ENCODE measurements around the gene NT5DC3. TPM values are rescaled to one million over a fixed set of nuclear protein-coding genes. Genes with fewer than 3 reads are reported as not detected.

The NT5DC3 gene
- total RNA-seq, 1 experiment from 2014 or later = 9.5 TPM

DNA sequence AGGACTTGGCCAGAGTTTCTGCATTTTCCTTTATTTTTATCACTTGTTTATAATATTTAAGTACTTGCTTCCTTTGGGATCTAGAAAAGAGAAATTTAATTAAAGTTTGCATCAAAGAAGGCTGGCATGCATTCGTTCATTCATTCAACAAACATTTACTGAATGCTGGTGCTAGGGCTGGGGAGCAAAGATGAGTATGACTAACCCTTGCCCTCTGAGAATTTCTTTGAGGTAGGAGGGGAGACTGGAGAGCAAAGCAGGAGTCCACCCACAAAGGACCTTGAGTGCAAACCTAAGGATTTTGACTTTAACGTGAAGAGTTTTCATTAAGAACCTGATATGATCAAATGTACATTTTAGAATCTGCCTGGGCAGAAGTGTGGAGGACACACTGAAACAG is 16.1 kb upstream of the NT5DC3 start:
- CTCF ChIA-PET = no interaction called here
- TF ChIP-seq CTCF (IDR thresholded peaks at IDR 0.05; ENCODE audit: insufficient read depth in 1 of 2, low read depth in 1 of 2, low read length in 1 of 2, severe bottlenecking in 1 of 2, unreplicated experiment in 1 of 2) = no peak
- Mint-ChIP-seq H3K27me3 (ENCODE audit: insufficient read depth, unreplicated experiment) (no peaks in the 10 kb centered on the region), H3K27ac (ENCODE audit: unreplicated experiment) (no peak overlapping the region), H3K9me3 (ENCODE audit: unreplicated experiment) (no peaks in the 10 kb centered on the region), H3K4me3 (ENCODE audit: unreplicated experiment) (no peak overlapping the region), H3K36me3 (ENCODE audit: insufficient read depth, unreplicated experiment) (no peaks in the 10 kb centered on the region), H3K4me1 (ENCODE audit: low read depth, unreplicated experiment) (no peaks in the 10 kb centered on the region)
- Histone ChIP-seq H3K4me1 (peaks cover 9% of the 10 kb centered on the region), H3K4me3 (ENCODE audit: low read depth, low read length) (no peak overlapping the region), H3K36me3 (ENCODE audit: control insufficient read depth, insufficient read depth, low read length) (no peaks in the 10 kb centered on the region), H3K9me3 (no peaks in the 10 kb centered on the region), H3K27me3 (replicated peaks; ENCODE audit: control insufficient read depth, insufficient read depth, low read length) (no peaks in the 10 kb centered on the region; the same call in 1 of the 2 replicates)
- intact Hi-C loops (cut with micrococcal nuclease; ENCODE audit: unreplicated experiment) = no loop called here
- POLR2A ChIA-PET = no interaction called here
- BruUV-seq (replicated peaks) = no TSS peak
- no peak for DNase-seq

DNA sequence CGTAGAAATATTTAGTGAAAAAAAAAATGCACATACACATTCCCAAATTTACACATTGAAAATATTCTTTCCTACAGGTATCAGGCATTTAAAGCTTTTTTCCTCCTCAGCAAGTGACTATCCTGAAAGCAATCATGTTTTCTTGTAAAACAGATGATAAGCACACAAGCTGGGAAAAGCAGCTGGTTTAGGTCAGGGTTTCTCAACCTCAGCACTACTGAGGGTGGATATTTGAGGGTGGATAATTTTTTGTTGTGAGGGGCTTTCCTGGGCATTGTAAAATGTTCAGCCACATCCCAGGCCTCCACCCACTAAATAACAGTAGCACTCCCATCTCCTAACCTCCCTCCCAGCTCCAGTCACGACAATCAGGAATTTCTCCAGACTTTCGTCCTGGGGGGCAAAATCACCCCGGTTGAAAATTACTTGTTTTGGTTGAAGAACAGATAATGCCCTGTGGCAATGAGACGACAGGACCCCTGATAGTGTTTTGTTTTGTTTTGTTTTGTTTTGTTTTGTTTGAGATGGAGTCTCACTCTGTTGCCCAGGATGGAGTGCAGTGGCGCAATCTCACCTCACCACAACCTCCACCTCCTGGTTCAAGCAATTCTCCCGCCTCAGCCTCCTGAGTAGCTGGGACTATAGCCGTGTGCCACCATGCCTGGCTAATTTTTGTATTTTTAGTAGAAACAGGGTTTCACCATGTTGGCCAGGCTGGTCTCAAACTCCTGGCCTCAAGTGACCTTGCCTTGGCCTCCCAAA is 15.0 kb upstream of the NT5DC3 start:
- no peaks in the 10 kb centered on the region for H3K9me3 Mint-ChIP-seq (ENCODE audit: unreplicated experiment)
- no peaks in the 10 kb centered on the region; the same call in 1 of the 2 replicates for H3K27me3 ChIP-seq (replicated peaks; ENCODE audit: control insufficient read depth, insufficient read depth, low read length)
- H3K27ac Mint-ChIP-seq (ENCODE audit: unreplicated experiment) = no peak overlapping the region
- intact Hi-C loops (cut with micrococcal nuclease; ENCODE audit: unreplicated experiment) = no loop called here
- ChIA-PET POLR2A (no interaction called here), CTCF (no interaction called here)
- H3K4me3 Mint-ChIP-seq (ENCODE audit: unreplicated experiment) = no peak overlapping the region
- H3K4me1 ChIP-seq = peaks cover 9% of the 10 kb centered on the region
- TF ChIP-seq CTCF (IDR thresholded peaks at IDR 0.05; ENCODE audit: insufficient read depth in 1 of 2, low read depth in 1 of 2, low read length in 1 of 2, severe bottlenecking in 1 of 2, unreplicated experiment in 1 of 2) = no peak
- no peaks in the 10 kb centered on the region for H3K9me3 ChIP-seq
- no peaks in the 10 kb centered on the region for H3K27me3 Mint-ChIP-seq (ENCODE audit: insufficient read depth, unreplicated experiment)
- H3K4me1 Mint-ChIP-seq (ENCODE audit: low read depth, unreplicated experiment) = no peaks in the 10 kb centered on the region
- H3K36me3 ChIP-seq (ENCODE audit: control insufficient read depth, insufficient read depth, low read length) = no peaks in the 10 kb centered on the region
- H3K36me3 Mint-ChIP-seq (ENCODE audit: insufficient read depth, unreplicated experiment) = no peaks in the 10 kb centered on the region
- no TSS peak for BruUV-seq (replicated peaks)
- DNase-seq = no peak
- no peak overlapping the region for H3K4me3 ChIP-seq (ENCODE audit: low read depth, low read length)

DNA sequence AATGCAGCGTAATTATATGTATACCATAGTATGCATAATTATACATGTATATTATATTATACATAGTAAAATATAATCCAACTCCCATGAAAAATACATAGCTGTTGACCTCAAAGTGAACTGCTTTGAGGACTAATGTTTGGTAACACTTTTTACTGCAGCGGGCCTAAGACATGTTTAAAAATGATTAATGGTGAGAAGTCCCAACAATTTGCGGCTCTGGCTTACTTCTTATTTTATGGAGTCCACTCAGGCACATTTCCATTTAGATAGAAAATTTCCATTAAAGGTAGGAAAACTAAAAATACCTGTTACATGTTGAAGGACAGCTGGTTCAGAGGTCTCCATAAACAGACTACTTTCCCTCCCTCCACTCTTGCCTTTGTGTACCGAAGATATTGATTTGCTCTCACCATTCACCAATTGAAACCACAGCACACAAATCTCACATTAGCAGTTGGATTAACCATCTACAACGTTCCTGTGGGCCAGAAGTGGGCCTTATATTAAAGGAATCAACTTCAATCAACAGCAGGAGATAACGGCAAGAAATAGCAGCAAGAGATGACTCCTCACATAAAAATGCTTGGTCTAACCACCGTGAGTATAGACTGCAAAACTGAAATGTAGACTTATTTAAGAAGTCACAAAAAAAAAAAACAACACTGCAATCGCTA is 14.1 kb upstream of the NT5DC3 start:
- Histone ChIP-seq H3K4me1 (peaks cover 9% of the 10 kb centered on the region), H3K36me3 (ENCODE audit: control insufficient read depth, insufficient read depth, low read length) (no peaks in the 10 kb centered on the region), H3K4me3 (ENCODE audit: low read depth, low read length) (no peak overlapping the region), H3K9me3 (no peaks in the 10 kb centered on the region), H3K27me3 (replicated peaks; ENCODE audit: control insufficient read depth, insufficient read depth, low read length) (no peaks in the 10 kb centered on the region; the same call in 1 of the 2 replicates)
- ChIA-PET CTCF (no interaction called here), POLR2A (no interaction called here)
- no peaks in the 10 kb centered on the region for H3K27me3 Mint-ChIP-seq (ENCODE audit: insufficient read depth, unreplicated experiment)
- no peak for TF ChIP-seq CTCF (IDR thresholded peaks at IDR 0.05; ENCODE audit: insufficient read depth in 1 of 2, low read depth in 1 of 2, low read length in 1 of 2, severe bottlenecking in 1 of 2, unreplicated experiment in 1 of 2)
- H3K27ac Mint-ChIP-seq (ENCODE audit: unreplicated experiment) = no peak overlapping the region
- no peaks in the 10 kb centered on the region for H3K36me3 Mint-ChIP-seq (ENCODE audit: insufficient read depth, unreplicated experiment)
- DNase-seq = no peak
- BruUV-seq (replicated peaks) = no TSS peak
- H3K4me1 Mint-ChIP-seq (ENCODE audit: low read depth, unreplicated experiment) = no peaks in the 10 kb centered on the region
- intact Hi-C loops (cut with micrococcal nuclease; ENCODE audit: unreplicated experiment) = no loop called here
- H3K9me3 Mint-ChIP-seq (ENCODE audit: unreplicated experiment) = no peaks in the 10 kb centered on the region
- no peak overlapping the region for H3K4me3 Mint-ChIP-seq (ENCODE audit: unreplicated experiment)
